Adrenal gland (tissue), 12 donors: Measurements from ENCODE around the gene FBXW5. TPM values are rescaled to one million over a fixed set of nuclear protein-coding genes. Genes with fewer than 3 reads are reported as not detected.

Experiments
- DNase-seq, 7 donors: peaks; one replicate each; pipeline ENCODE4 v3.0.0-alpha.2; 2019 to 2020
- H3K27ac ChIP-seq, 5 donors: fragments of 200-600 bp; sonication (generic) in 4 of 5; 1 replicate in 3 of 5; 2 replicates in 2 of 5; pipeline versions ENCODE4 v1.5.1 to v1.8.0; 2016 to 2020; ENCODE audit warnings: mild to moderate bottlenecking in 1 of 5
- H3K27me3 ChIP-seq: fragments of 200-600 bp; 2 replicates; pipeline ENCODE4 v1.8.0; 2021
- H3K36me3 ChIP-seq, 2 donors: fragments of 200-600 bp; replicated peaks in 1 of 2; 1 replicate in 1 of 2; 2 replicates in 1 of 2; pipeline versions ENCODE4 v1.5.1 to v1.8.0; 2018 to 2022
- H3K4me1 ChIP-seq, 2 donors: fragments of 200-600 bp; replicated peaks in 1 of 2; 1 replicate in 1 of 2; 2 replicates in 1 of 2; pipeline versions ENCODE4 v1.5.1 to v1.8.0; 2018 to 2021
- H3K4me3 ChIP-seq, 4 donors: fragments of 200-600 bp; sonication (generic) in 3 of 4; one replicate each; pipeline ENCODE4 v1.5.1; 2016 to 2018
- H3K9me3 ChIP-seq, 3 donors: fragments of 200-600 bp; sonication (generic) in 1 of 3; replicated peaks in 1 of 3; 1 replicate in 2 of 3; 2 replicates in 1 of 3; pipeline versions ENCODE4 v1.5.1 to v1.8.0; 2016 to 2021
- POLR2A ChIP-seq, 2 donors: fragments of 450-650 bp; IDR thresholded peaks; one replicate each; pipeline ENCODE4 v1.6.1; 2017; ENCODE audit warnings: antibody characterized with exemption in 2 of 2, mild to moderate bottlenecking in 2 of 2, moderate library complexity in 1 of 2
- WGBS, 4 donors: extraction: QIAGEN DNeasy Blood & Tissue Kit in 2 of 4; methylation state at CpG; one replicate each; pipeline versions ENCODE4 v1.1.5 to v1.1.7; 2013 to 2017; 5-methylcytosine and 5-hydroxymethylcytosine counted together
- intact Hi-C, 2 donors: fragments of 100-400 bp; cut with DNase I; formaldehyde crosslinking; loops; one replicate each; pipeline versions ENCODE4 v1.14.1 to v1.15.0; 2022 to 2023
- polyA plus RNA-seq, 3 donors: library from polyadenylated mRNA; stranded (reverse); fragments of 200-250 nt in 2 of 3; fragments of 350-450 nt in 1 of 3; fragmentation: Illumina TruSeq in 1 of 3; extraction: RNeasy Lipid Tissue Mini Kit (QIAGEN cat#74804) in 1 of 3; gene quantifications; one replicate each; pipeline ENCODE4 v1.2.3, GENCODE V29; 2013 to 2014
- total RNA-seq, 9 donors: library from RNA; depleted of rRNA in 4 of 9; stranded (reverse); fragments of >200 nt in 4 of 9; fragments of 120-200 nt in 1 of 9; fragmentation: NEBNext Ultra II Directional in 1 of 9; extraction: Animal tissue kit (Norgen Biotek cat#: 25700) in 1 of 9; gene quantifications; one replicate each; pipeline versions ENCODE4 v1.1.0 to v1.2.4, GENCODE V29; 2013 to 2023
- TF ChIP-seq, protein P1 (sequence below), 6 experiments: fragments of 450-650 bp in 4 of 6; fragments of 200-600 bp in 2 of 6; sonication (generic) in 1 of 6; IDR thresholded peaks; 1 replicate in 5 of 6; 2 replicates in 1 of 6; pipeline versions ENCODE4 v1.5.1 to v1.8.0; 2016 to 2021; ENCODE audit warnings: antibody characterized with exemption in 6 of 6, mild to moderate bottlenecking in 2 of 6, moderate library complexity in 1 of 6
- donor health status: healthy with polysubstance abuse.
- donor health status: Bipolar disorder and iron deficiency.
- donor health status: DM: yes; HTN: yes; CAD: no.
- donor health status: DM: no; HTN: no; CAD: no.
- donor health status: DM: no; HTN: no; CAD: no.
- donor health status: DM: yes; HTN: yes; CAD: no.

The FBXW5 gene
- total and polyA plus RNA-seq, 12 donors = 19.2 to 257 (median 139) TPM

DNA sequence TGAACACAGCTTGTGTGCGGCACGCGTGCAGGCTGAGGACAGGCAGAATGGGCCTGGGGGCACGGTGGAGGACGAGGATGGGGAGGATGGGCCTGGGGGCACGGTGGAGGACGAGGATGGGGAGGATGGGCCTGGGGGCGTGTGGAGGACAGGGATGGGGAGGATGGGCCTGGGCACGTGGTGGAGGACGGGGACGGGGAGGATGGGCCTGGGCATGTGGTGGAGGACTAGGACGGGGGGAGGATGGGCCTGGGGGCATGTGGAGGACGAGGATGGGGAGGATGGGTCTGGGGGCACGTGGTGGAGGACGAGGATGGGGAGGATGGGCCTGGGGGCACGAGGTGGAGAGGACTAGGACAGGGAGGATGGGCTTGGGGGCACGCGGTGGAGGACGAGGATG is 22.0 kb downstream of the FBXW5 start:
- H3K4me3 ChIP-seq = no peak overlapping the region
- no peak for DNase-seq
- peak overlapping the region in 1 of 5 donors; percentile 30 for H3K27ac ChIP-seq
- H3K9me3 ChIP-seq = no peaks in the 10 kb centered on the region
- H3K27me3 ChIP-seq = no peaks in the 10 kb centered on the region
- H3K4me1 ChIP-seq = peaks cover 0 to 9% of the 10 kb centered on the region in 2 donors
- 83 to 93% (median 91%) methylated on average over 15 to 19 of the region's 19 CpGs for WGBS, 4 donors
- intact Hi-C loops = no loop called here
- peaks cover 0 to 39% of the 10 kb centered on the region in 2 donors for H3K36me3 ChIP-seq
- TF ChIP-seq, protein P1, sequence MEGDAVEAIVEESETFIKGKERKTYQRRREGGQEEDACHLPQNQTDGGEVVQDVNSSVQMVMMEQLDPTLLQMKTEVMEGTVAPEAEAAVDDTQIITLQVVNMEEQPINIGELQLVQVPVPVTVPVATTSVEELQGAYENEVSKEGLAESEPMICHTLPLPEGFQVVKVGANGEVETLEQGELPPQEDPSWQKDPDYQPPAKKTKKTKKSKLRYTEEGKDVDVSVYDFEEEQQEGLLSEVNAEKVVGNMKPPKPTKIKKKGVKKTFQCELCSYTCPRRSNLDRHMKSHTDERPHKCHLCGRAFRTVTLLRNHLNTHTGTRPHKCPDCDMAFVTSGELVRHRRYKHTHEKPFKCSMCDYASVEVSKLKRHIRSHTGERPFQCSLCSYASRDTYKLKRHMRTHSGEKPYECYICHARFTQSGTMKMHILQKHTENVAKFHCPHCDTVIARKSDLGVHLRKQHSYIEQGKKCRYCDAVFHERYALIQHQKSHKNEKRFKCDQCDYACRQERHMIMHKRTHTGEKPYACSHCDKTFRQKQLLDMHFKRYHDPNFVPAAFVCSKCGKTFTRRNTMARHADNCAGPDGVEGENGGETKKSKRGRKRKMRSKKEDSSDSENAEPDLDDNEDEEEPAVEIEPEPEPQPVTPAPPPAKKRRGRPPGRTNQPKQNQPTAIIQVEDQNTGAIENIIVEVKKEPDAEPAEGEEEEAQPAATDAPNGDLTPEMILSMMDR (IDR thresholded peaks at IDR 0.05) = no peak

DNA sequence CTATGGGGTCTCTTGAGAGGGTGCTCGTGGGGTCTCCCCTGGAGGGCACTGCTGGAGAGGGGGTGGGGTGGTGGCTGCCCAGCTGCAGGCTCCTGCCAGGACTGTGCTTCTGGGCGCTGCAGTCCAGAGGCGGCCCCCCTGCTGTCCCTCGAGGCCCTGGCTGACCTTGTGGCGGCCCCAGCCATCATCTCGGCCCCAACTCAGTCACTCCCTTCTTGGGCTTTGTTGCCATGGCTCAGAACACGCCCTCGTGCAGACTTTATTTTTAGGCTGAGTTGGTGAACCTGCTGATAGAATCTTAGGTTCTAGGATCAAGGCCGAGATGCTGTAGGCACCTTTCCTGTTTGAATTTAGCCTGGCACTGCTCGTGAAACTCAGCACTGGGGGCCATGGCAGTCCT is 22.8 kb downstream of the FBXW5 start:
- Histone ChIP-seq H3K27ac (peak overlapping the region in 1 of 5 donors; percentile 30), H3K9me3 (no peaks in the 10 kb centered on the region), H3K4me1 (peaks cover 0 to 9% of the 10 kb centered on the region in 2 donors), H3K4me3 (no peak overlapping the region), H3K36me3 (peaks cover 0 to 46% of the 10 kb centered on the region in 2 donors), H3K27me3 (no peaks in the 10 kb centered on the region)
- intact Hi-C loops = no loop called here
- DNase-seq = peak in 3 of 7 donors; percentile 27 to 44 (median 37)
- WGBS, 4 donors = 43 to 67% (median 60%) methylated on average over 8 to 10 of the region's 10 CpGs
- TF ChIP-seq, protein P1 (IDR thresholded peaks at IDR 0.05) = no peak
- no peak for TF ChIP-seq POLR2A (IDR thresholded peaks at IDR 0.05)

DNA sequence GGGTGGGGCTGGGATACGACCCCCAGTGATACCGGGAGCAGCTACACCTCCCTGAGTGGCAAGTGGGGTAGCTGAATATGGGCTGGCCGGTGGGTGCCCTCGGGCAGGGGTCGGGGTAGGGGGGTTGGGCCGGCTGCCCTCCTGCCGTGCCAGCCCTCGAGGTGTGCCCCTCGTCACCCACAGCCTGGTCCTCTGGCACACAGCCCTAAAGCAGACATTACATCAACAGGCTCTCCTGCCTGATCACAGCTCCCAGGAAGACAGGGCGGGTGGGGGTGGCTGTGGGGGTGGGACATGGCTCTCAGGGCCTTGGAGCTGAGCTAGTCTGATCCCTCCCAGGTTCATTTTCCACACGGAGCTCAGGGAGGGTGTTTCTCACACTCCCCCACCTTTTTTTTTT is 23.2 kb downstream of the FBXW5 start:
- 51 to 80% (median 75%) methylated on average over 2 to 11 of the region's 11 CpGs for WGBS, 4 donors
- intact Hi-C loops = no loop called here
- H3K9me3 ChIP-seq = no peaks in the 10 kb centered on the region
- H3K27me3 ChIP-seq = no peaks in the 10 kb centered on the region
- no peak overlapping the region for H3K4me3 ChIP-seq
- TF ChIP-seq, protein P1 (IDR thresholded peaks at IDR 0.05) = no peak
- no peak for TF ChIP-seq POLR2A (IDR thresholded peaks at IDR 0.05)
- DNase-seq = no peak
- H3K4me1 ChIP-seq = peaks cover 0 to 9% of the 10 kb centered on the region in 2 donors
- H3K36me3 ChIP-seq = peaks cover 0 to 46% of the 10 kb centered on the region in 2 donors
- peak overlapping the region in 1 of 5 donors; percentile 30 for H3K27ac ChIP-seq

DNA sequence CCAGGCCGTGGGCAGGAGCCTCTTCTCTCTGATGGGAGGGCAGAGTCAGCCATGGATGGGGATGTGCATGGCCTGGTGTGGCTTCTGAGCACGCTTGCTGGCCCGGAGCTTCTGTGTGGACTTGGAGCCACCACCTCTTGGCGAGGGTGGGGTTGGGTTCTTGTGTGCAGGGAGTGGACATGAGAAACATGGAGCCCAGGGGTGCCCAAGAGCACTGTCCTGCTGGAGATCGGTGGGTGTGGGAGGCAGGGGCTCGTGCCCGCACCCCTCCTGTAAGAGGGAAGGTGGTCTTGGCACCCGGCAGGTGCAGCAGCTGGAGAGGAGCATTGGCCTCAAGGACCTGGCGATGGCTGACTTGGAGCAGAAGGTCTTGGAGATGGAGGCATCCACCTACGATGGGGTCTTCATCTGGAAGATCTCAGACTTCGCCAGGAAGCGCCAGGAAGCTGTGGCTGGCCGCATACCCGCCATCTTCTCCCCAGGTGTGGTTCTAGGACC is 23.8 kb downstream of the FBXW5 start:
- intact Hi-C loops = no loop called here
- no peak for DNase-seq
- Histone ChIP-seq H3K36me3 (peaks cover 0 to 43% of the 10 kb centered on the region in 2 donors), H3K9me3 (no peaks in the 10 kb centered on the region), H3K4me3 (no peak overlapping the region), H3K4me1 (peaks cover 0 to 9% of the 10 kb centered on the region in 2 donors), H3K27ac (no peak overlapping the region), H3K27me3 (no peaks in the 10 kb centered on the region)
- 89 to 98% (median 96%) methylated on average over 9 to 14 of the region's 14 CpGs for WGBS, 4 donors
- TF ChIP-seq POLR2A (IDR thresholded peaks at IDR 0.05) = no peak
- TF ChIP-seq, protein P1 (IDR thresholded peaks at IDR 0.05) = no peak
